NCI-H748 (cell line): ENCODE results near the gene DHCR24.

Experiments used
- DNase-seq: peaks from one replicate; lab custom pipeline; 2025; ENCODE audit not compliant: unreplicated experiment; lab: John Stamatoyannopoulos, UW

DHCR24 gene

DNA sequence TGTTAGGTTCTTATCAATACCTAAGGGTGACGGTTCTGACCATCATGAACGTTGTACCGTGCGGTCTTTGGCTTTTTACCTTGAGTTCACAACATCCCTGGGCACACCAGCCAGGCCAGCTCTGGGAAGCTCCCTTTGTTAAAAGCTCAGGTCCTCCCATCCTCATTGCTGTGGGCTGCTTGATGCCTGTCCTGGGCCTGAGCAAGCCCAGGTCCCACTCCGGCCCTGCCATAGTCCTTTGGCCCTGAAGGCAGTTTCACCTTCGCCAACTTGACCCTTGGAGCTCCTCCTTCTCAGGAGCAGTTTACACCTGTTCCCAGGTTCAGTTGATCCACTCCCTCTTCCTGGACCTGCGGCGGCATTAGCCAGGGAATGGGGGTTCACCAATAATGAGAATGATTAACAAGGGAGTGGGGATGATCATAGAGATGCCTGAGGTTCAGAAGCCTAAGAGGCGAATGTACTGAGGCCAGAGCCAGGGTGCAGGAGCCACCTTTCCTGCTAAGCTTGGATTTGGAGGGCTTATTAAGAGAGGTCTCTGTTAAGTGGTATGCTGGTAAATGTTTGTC is 40.2 kb downstream of the DHCR24 start:
- DNase-seq: no peak

DNA sequence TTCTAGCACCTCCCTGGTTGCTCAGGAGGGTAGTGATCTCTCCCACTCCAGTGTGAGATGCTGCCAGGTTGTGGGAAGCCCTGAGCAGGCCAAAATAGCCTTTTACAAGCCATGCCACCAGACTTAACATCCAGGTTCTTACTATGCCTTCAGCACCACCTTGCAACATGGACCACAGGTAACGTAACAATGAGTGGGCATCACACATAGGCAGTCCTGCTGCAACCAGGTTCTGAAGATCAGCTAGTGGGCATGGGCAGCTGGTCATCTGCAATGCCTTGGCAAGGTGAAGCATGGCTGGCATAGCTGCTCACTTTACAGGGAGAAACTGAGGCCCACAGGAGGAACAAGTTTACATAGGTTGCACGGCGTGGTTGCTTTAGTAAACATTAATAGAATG is 40.7 kb downstream of the DHCR24 start:
- no peak for DNase-seq

GRCh38 chr1:54845772-54846171 is 41.2 kb downstream of the DHCR24 start:
- no peak for DNase-seq

- no peak for DNase-seq
Observed at GRCh38 chr1:54844564-54844963, 42.4 kb downstream of the DHCR24 start.

DNA sequence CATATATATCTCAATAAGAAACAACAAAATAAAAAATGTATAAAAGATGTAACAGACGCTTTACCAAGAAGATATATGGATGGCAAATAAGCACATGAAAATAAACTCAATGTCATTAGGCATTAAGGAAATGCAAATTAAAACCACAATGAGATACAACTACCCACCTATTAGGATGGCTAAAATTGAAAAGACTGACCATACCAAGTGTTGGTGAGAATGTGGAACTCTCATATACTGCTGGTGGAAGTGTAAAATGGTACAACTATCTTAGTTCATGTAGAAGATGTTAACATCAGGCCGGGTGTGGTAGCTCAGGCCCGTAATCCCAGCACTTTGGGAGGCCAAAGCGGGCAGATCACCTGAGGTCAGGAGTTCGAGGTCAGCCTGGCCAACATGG is 43.5 kb downstream of the DHCR24 start:
- no peak for DNase-seq

- DNase-seq: no peak
Observed at GRCh38 chr1:54842963-54843362, 44.0 kb downstream of the DHCR24 start.

GRCh38 chr1:54842206-54842915 is 44.6 kb downstream of the DHCR24 start:
- no peak for DNase-seq

- DNase-seq: no peak
Observed at GRCh38 chr1:54839824-54840223, 47.2 kb downstream of the DHCR24 start.

GRCh38 chr1:54838565-54839180 is 48.3 kb downstream of the DHCR24 start:
- DNase-seq: no peak

DNA sequence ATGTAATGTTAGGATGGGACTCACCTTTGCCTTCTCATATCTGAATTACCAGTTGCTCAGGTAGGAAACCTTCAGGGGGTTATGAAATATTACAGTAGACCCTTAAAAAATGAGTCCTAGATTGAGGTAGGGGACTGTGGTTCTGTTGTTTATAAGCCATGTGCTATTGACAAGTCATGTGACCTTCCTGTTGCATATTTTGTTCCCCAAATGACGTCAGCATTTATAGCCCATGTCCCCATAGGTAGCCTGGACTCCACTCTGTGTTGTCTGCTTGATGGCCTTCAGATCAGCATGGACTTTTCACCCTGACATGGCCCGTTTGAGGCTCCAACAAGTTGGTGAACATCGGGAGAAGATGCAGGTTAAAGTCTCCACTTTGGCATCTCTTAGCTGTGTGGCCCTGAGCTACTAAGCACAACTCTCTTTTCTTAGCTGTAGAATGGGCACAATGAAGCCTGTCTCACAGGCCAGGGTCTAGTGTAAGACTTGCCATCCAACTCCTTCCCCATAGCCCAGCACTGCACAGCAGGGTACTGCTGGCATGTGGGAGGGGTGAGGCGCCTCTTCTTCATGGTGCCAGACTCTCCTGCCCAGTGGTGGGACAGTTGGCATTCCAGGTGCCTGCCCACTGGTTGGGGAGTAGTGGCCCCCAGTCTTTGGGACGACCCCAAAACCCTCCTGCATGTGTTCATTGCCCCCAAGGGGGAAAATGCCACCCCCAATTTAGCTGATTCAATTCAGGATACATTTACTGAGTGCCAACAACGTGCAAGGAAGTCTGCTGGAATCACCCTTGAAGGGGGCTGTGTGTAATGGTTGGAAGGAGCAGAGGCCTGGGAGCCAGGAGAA is 49.8 kb downstream of the DHCR24 start:
- DNase-seq: no peak

DNA sequence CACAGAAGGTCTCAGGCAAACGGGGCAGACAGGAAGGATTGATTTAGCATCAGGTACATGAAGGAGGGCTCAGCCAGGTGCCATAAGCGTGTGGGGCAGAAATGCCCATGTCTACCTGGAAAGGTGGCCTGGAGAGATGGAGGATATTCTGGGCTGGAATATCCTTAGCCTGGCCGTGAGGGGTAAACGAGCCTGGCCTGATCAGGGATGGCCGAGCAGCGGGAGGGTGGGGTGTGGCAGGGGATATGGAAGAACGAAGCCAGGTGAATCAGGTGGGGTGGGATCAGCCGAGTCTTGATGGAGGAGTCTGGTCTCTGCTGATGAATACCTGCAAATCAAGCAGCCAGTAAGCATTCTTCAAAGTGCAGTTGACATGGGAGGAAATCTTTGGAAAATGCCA is 50.4 kb downstream of the DHCR24 start:
- DNase-seq: no peak

GRCh38 chr1:54835970-54836369 is 51.0 kb downstream of the DHCR24 start:
- no peak for DNase-seq

- DNase-seq: no peak
Observed at GRCh38 chr1:54835131-54835898, 51.7 kb downstream of the DHCR24 start.

GRCh38 chr1:54834007-54834541 is 52.9 kb downstream of the DHCR24 start:
- no peak for DNase-seq

DNA sequence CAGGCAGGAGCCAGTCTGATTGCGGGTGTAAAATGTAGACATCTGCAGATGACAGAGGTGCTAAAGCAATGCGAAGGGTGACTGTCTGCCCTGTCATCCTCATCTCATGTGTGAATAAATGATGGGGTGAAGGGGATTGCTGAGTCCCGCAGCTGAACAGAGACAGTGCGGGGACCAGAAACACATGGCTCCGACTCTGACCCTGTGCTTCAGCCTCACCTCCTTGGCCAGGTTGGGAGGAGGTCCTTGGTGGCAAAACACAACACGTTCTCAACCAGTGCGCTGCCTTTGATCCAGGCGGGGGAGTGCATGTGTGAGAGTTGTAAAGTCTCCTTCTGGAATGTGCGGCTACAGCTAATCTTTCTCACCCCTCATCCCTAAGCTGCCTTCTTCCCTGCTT is 53.9 kb downstream of the DHCR24 start:
- no peak for DNase-seq

- DNase-seq: no peak
Observed at GRCh38 chr1:54826226-54826816, 60.7 kb downstream of the DHCR24 start.

DNA sequence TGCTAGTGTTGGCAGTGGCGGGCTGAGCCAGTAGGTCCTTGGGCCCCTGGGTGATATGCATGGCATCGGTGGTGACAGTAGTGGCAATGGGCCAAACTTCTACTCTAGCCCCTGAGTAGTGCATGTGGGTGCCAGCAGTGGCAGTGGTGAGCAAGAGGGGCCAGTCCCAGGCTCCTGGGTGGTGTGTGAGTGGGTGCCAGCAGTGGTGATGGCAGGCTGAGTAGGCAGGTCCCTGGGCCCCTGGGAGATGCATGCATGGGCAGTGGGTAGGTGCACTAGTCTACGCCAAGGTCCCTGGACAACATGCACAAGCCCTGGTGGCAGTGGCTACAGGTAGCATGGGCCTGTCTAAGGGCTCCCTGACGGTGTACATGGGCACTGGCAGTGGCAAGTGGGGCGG is 61.3 kb downstream of the DHCR24 start:
- no peak for DNase-seq

DNA sequence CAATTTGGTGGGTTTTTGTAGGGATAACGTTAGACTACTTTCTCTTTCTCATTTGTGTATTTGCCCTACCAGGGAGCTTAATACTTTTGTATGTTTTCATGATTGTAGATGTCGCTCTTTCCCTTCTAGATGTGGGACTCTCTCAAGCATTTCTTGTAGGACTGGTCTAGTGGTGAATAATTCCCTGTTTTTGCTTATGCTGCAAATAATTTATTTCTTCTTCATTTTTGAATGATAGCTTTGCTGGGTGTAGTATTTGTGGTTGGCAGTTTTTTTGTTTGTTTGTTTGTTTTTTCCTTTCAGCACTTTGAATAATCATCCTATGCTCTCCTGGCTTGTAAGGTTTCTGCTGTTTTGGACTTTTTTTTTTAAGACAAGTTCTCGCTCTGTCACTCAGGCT is 63.3 kb downstream of the DHCR24 start:
- DNase-seq: no peak

DNA sequence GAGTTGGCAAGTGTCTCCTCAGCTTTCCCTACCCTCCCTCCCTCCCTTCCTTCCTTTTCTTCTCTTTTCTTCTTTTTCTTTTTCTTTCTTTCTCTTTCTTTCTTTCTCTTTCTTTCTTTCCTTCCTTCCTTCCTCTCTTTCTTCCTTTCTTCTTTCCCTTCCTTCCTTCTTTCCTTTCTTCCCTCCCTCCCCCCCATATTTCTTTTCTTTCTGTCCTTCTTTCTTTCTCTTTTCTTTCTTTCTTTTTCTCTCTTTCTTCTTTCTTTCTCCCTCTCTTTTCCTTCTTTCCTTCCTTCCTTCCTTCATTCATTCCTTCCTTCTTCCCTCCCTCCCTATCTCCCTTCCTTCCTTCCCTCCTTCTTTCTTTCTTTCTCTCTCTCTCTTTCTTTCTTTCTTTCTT is 67.3 kb downstream of the DHCR24 start:
- DNase-seq: no peak

DNA sequence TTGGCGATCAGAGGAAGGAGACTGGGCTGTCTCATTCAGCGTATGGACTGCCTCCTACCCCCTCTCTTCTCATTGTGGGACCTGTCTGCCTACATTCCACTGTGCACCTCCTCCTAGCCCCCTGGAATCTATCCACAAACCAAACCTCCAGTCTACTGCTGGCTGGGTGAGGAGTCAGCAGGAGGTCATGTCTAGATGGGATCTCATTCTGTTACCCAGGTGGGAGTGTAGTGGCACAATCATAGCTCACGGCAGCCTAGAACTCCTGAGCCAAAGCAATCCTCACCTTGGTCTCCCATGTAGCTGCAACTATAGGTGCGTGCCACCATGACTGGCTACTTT is 67.8 kb downstream of the DHCR24 start:
- no peak for DNase-seq
